MM.1S (cell line): ENCODE data around the gene HOXA11.

Experiments used
- CTCF ChIP-seq: fragments of 300-600 bp; sonication (generic); IDR thresholded peaks from 2 replicates; pipeline ENCODE4 v1.5.1; 2016; ENCODE audit warnings: antibody characterized with exemption, low read length, mixed read lengths
- EZH2 ChIP-seq: fragments of 300-600 bp; sonication (generic); optimal IDR thresholded peaks from 2 replicates; pipeline ENCODE3; 2017; ENCODE audit warnings: low read depth, mild to moderate bottlenecking, antibody characterized with exemption, low read length, mixed read lengths
- EZH2phosphoT487 ChIP-seq: fragments of 300-600 bp; sonication (generic); IDR thresholded peaks from 2 replicates; pipeline ENCODE4 v1.6.1; 2018; ENCODE audit warnings: antibody characterized with exemption, low read length

DNA sequence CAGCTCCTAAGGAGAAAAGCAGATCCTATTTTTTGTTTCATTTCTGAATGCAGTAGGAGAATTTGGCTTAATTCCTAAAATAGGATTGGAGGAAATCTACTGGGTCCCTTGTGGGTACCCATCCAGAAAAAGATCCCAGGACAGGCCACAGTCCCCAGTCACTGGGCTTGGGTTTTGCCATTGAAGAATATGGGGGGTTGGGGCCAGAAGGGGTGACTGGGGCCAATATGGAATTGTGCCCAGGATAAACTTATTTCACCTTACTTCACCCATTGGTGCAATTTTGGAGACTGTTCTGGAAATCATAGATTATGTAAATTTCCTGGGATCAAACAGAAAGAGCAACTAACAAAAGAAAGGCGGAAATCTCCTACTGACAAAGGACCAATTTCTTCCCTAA is 46.6 kb downstream of the HOXA11 start:
- TF ChIP-seq CTCF (no peak), EZH2 (no peak), EZH2phosphoT487 (no peak)
